ENCODE results near the gene PRKCD. TPM values are rescaled to one million over a fixed set of nuclear protein-coding genes. Genes with fewer than 3 reads are reported as not detected.

PRKCD gene
- total RNA-seq, 1 donor, result 2.2 TPM

DNA sequence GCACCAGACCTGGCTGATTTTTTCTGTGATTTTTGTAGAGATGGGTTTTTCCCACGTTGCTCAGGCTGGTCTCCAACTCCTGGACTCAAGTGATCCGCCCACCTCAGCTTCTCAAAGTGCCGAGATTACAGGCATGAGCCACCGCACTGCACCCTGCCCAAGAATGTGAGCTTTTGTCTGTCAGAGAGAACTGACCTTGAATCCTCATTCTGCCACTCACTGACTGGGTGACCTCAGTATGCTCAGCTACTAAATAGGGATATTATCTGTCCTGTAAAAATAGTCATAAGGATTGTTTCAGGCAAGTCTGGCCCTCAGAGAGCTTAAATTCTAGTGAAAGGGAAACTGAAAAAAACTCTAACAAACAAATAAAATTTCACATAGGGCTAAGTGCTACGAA is 28.7 kb upstream of the PRKCD start:
- Histone ChIP-seq H2AFZ (ENCODE audit: low read length) (no peak overlapping the region), H3K27me3 (ENCODE audit: insufficient read depth, low read length) (no peaks in the 10 kb centered on the region), H3K4me2 (ENCODE audit: insufficient read depth, low read length) (no peak overlapping the region), H3K36me3 (ENCODE audit: insufficient read depth, low read length) (no peaks in the 10 kb centered on the region), H4K20me1 (ENCODE audit: insufficient read depth, low read length) (no peaks in the 10 kb centered on the region), H3K4me1 (ENCODE audit: insufficient read depth, low read length) (peaks cover 24% of the 10 kb centered on the region), H3K79me2 (ENCODE audit: insufficient read depth, low read length) (peaks cover 22% of the 10 kb centered on the region), H3K27ac (ENCODE audit: low read depth, low read length) (no peak overlapping the region), H3K4me3 (ENCODE audit: insufficient read depth, low read length) (no peak overlapping the region), H3K9me3 (ENCODE audit: low read depth, low read length) (no peaks in the 10 kb centered on the region)
- DNase-seq (ENCODE audit: insufficient read length, low spot score, missing footprints), result no peak
- TF ChIP-seq CTCF (IDR thresholded peaks at IDR 0.05; ENCODE audit: extremely low read depth, low read depth, low read length), result no peak

GRCh38 chr3:53134631-53135232 is 26.3 kb upstream of the PRKCD start:
- Histone ChIP-seq H2AFZ (ENCODE audit: low read length) (peak overlapping the region; percentile 38), H3K36me3 (ENCODE audit: insufficient read depth, low read length) (no peaks in the 10 kb centered on the region), H3K27ac (ENCODE audit: low read depth, low read length) (no peak overlapping the region), H3K4me2 (ENCODE audit: insufficient read depth, low read length) (no peak overlapping the region), H3K4me1 (ENCODE audit: insufficient read depth, low read length) (peaks cover 15% of the 10 kb centered on the region), H3K27me3 (ENCODE audit: insufficient read depth, low read length) (no peaks in the 10 kb centered on the region), H4K20me1 (ENCODE audit: insufficient read depth, low read length) (no peaks in the 10 kb centered on the region), H3K79me2 (ENCODE audit: insufficient read depth, low read length) (peaks cover 5% of the 10 kb centered on the region), H3K9me3 (ENCODE audit: low read depth, low read length) (no peaks in the 10 kb centered on the region), H3K4me3 (ENCODE audit: insufficient read depth, low read length) (no peak overlapping the region)
- TF ChIP-seq CTCF (IDR thresholded peaks at IDR 0.05; ENCODE audit: extremely low read depth, low read depth, low read length), result peak; percentile 78
- peak; percentile 96 for DNase-seq (ENCODE audit: insufficient read length, low spot score, missing footprints)

GRCh38 chr3:53137221-53137620 is 23.8 kb upstream of the PRKCD start:
- H3K27ac ChIP-seq (ENCODE audit: low read depth, low read length), result no peak overlapping the region
- H3K27me3 ChIP-seq (ENCODE audit: insufficient read depth, low read length), result no peaks in the 10 kb centered on the region
- H3K4me1 ChIP-seq (ENCODE audit: insufficient read depth, low read length), result peaks cover 19% of the 10 kb centered on the region
- H4K20me1 ChIP-seq (ENCODE audit: insufficient read depth, low read length), result no peaks in the 10 kb centered on the region
- H3K4me3 ChIP-seq (ENCODE audit: insufficient read depth, low read length), result no peak overlapping the region
- H3K4me2 ChIP-seq (ENCODE audit: insufficient read depth, low read length), result no peak overlapping the region
- no peak overlapping the region for H2AFZ ChIP-seq (ENCODE audit: low read length)
- H3K9me3 ChIP-seq (ENCODE audit: low read depth, low read length), result no peaks in the 10 kb centered on the region
- H3K36me3 ChIP-seq (ENCODE audit: insufficient read depth, low read length), result no peaks in the 10 kb centered on the region
- TF ChIP-seq CTCF (IDR thresholded peaks at IDR 0.05; ENCODE audit: extremely low read depth, low read depth, low read length), result no peak
- no peaks in the 10 kb centered on the region for H3K79me2 ChIP-seq (ENCODE audit: insufficient read depth, low read length)
- DNase-seq (ENCODE audit: insufficient read length, low spot score, missing footprints), result no peak

DNA sequence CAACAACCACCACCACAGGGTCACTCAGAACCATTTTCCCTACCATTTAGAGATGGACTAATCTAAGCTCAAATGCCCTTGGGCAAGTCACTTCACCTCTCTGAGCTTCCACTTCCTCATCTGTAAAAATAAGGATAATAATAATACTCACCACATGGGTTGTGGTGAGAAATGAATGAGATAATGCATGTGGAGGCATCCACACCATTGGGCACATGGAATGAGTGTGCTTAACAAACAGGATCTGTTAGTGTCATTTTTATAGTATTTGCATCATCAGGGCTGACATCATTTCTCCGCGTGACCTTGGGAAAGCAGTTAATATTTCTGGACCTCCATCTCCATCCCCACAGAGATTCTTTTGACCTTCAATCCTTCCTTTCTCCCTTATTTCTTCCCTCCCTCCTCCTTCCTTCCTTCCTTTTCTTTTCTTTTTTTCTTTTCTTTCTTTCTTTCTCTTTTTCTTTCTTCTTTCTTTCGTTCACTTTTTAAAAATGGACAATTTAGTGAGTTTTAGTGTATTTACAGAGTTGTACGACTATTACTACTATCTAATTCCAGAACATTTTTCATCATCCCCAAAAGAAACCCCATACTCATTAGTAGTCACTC is 23.1 kb upstream of the PRKCD start:
- no peak for DNase-seq (ENCODE audit: insufficient read length, low spot score, missing footprints)
- TF ChIP-seq CTCF (IDR thresholded peaks at IDR 0.05; ENCODE audit: extremely low read depth, low read depth, low read length), result no peak

More for the DNA sequence above, 23.1 kb upstream of the PRKCD start:
- no peak overlapping the region for H3K4me2 ChIP-seq (ENCODE audit: insufficient read depth, low read length)
- peaks cover 19% of the 10 kb centered on the region for H3K4me1 ChIP-seq (ENCODE audit: insufficient read depth, low read length)
- H3K27ac ChIP-seq (ENCODE audit: low read depth, low read length), result no peak overlapping the region
- no peaks in the 10 kb centered on the region for H3K79me2 ChIP-seq (ENCODE audit: insufficient read depth, low read length)
- H3K27me3 ChIP-seq (ENCODE audit: insufficient read depth, low read length), result no peaks in the 10 kb centered on the region
- no peaks in the 10 kb centered on the region for H3K36me3 ChIP-seq (ENCODE audit: insufficient read depth, low read length)
- H3K9me3 ChIP-seq (ENCODE audit: low read depth, low read length), result no peaks in the 10 kb centered on the region
- no peak overlapping the region for H2AFZ ChIP-seq (ENCODE audit: low read length)
- H3K4me3 ChIP-seq (ENCODE audit: insufficient read depth, low read length), result no peak overlapping the region
- H4K20me1 ChIP-seq (ENCODE audit: insufficient read depth, low read length), result no peaks in the 10 kb centered on the region
